GM21381 (cell line): ENCODE data around the gene SETD3.

ENCODE experiments used
- ATAC-seq: cut with Tn5 transposase; IDR thresholded peaks from one replicate; pipeline ENCODE4 v1.9.1; 2021; ENCODE audit warnings: mild to moderate bottlenecking, moderate library complexity; ENCODE audit not compliant: unreplicated experiment

Gene SETD3

GRCh38 chr14:99479906-99480869 is at the start of gene SETD3:
Gene SETD3 (minus strand): TSS chr14:99480859. CDS start chr14:99465805, 15,054 bp downstream.
- ATAC-seq: peak; percentile 6

GRCh38 chr14:99529899-99530298 is 49.2 kb upstream of the SETD3 start:
- ATAC-seq: no peak

GRCh38 chr14:99527427-99528076 is 46.9 kb upstream of the SETD3 start:
- ATAC-seq: no peak

GRCh38 chr14:99527026-99527425 is 46.4 kb upstream of the SETD3 start:
- no peak for ATAC-seq

GRCh38 chr14:99525699-99526080 is 45.0 kb upstream of the SETD3 start:
- ATAC-seq: no peak

GRCh38 chr14:99524804-99525698 is 44.4 kb upstream of the SETD3 start:
- ATAC-seq: no peak

GRCh38 chr14:99524091-99524661 is 43.5 kb upstream of the SETD3 start:
- ATAC-seq: no peak

GRCh38 chr14:99523704-99524055 is 43.0 kb upstream of the SETD3 start:
- no peak for ATAC-seq

- no peak for ATAC-seq
These were observed 42.5 kb upstream of the SETD3 start for GRCh38 chr14:99522934-99523703.

GRCh38 chr14:99522457-99522891 is 41.8 kb upstream of the SETD3 start:
- ATAC-seq: no peak

GRCh38 chr14:99522025-99522401 is 41.4 kb upstream of the SETD3 start:
- ATAC-seq: no peak

GRCh38 chr14:99521176-99522024 is 40.7 kb upstream of the SETD3 start:
- ATAC-seq: no peak

GRCh38 chr14:99520571-99521081 is 40.0 kb upstream of the SETD3 start:
- ATAC-seq: no peak

- no peak for ATAC-seq
These were observed 39.3 kb upstream of the SETD3 start for GRCh38 chr14:99519931-99520421.

- ATAC-seq: no peak
These were observed 38.8 kb upstream of the SETD3 start for GRCh38 chr14:99519347-99519881.

GRCh38 chr14:99518441-99519346 is 38.0 kb upstream of the SETD3 start:
- ATAC-seq: no peak

- no peak for ATAC-seq
These were observed 37.2 kb upstream of the SETD3 start for GRCh38 chr14:99517643-99518381.
